ENCODE results near the gene NACC1.

The NACC1 gene

GRCh38 chr19:13090511-13091231 is 27.4 kb upstream of the NACC1 start:
- H3K4me3 ChIP-seq = peak overlapping the region in 1 of 10 experiments; percentile 14; a peak in 3 of 20 replicates
- peak overlapping the region; percentile 72 to 100 (median 96) for H3K4me2 ChIP-seq
- peak overlapping the region in 9 of 11 experiments; percentile 26 to 79 (median 71); a peak in 14 of 22 replicates for H3K27ac ChIP-seq
- TF ChIP-seq Cebpa-rat (IDR thresholded peaks at IDR 0.05) = no peak
- no peaks in the 10 kb centered on the region for H3K27me3 ChIP-seq
- peaks cover 47 to 73% (median 70%) of the 10 kb centered on the region in 10 experiments for H3K4me1 ChIP-seq
- peaks cover 0 to 12% (median 0%) of the 10 kb centered on the region in 11 experiments; a peak in 5 of 22 replicates for H3K36me3 ChIP-seq
- H4K20me1 ChIP-seq = peaks cover 0 to 19% (median 0%) of the 10 kb centered on the region in 11 experiments; a peak in 5 of 22 replicates
- no peaks in the 10 kb centered on the region for H3K9me3 ChIP-seq (replicated peaks in 1 of 11)
- H3K9ac ChIP-seq = peak overlapping the region in 9 of 11 experiments; percentile 13 to 75 (median 63); a peak in 16 of 22 replicates

GRCh38 chr19:13091400-13092157 is 26.5 kb upstream of the NACC1 start:
- peak overlapping the region in 6 of 10 experiments; percentile 15 to 37 (median 23); a peak in 9 of 20 replicates for H3K4me3 ChIP-seq
- H3K4me2 ChIP-seq = peak overlapping the region; percentile 72 to 100 (median 96)
- H4K20me1 ChIP-seq = peaks cover 0 to 22% (median 0%) of the 10 kb centered on the region in 11 experiments; a peak in 5 of 22 replicates
- peaks cover 0 to 8% (median 2%) of the 10 kb centered on the region in 11 experiments; a peak in 10 of 22 replicates for H3K27me3 ChIP-seq
- peak overlapping the region in 10 of 11 experiments; percentile 1 to 79 (median 70); a peak in 19 of 22 replicates for H3K27ac ChIP-seq
- peaks cover 45 to 82% (median 78%) of the 10 kb centered on the region in 10 experiments for H3K4me1 ChIP-seq
- no peaks in the 10 kb centered on the region for H3K9me3 ChIP-seq (replicated peaks in 1 of 11)
- H3K36me3 ChIP-seq = peaks cover 0 to 9% (median 0%) of the 10 kb centered on the region in 11 experiments; a peak in 5 of 22 replicates
- peak overlapping the region; percentile 13 to 75 (median 62); a peak in 20 of 22 replicates for H3K9ac ChIP-seq
- TF ChIP-seq Cebpa-rat (IDR thresholded peaks at IDR 0.05) = no peak

- Histone ChIP-seq H3K36me3 (peaks cover 0 to 3% (median 0%) of the 10 kb centered on the region in 11 experiments; a peak in 4 of 22 replicates), H3K4me2 (peak overlapping the region; percentile 72 to 100 (median 96)), H3K27ac (peak overlapping the region in 9 of 11 experiments; percentile 46 to 79 (median 71); a peak in 18 of 22 replicates), H4K20me1 (peaks cover 0 to 26% (median 0%) of the 10 kb centered on the region in 11 experiments; a peak in 5 of 22 replicates), H3K4me3 (peak overlapping the region in 4 of 10 experiments; percentile 16 to 31 (median 23); a peak in 4 of 20 replicates), H3K27me3 (peaks cover 0 to 14% (median 7%) of the 10 kb centered on the region in 11 experiments; a peak in 13 of 22 replicates), H3K9me3 (replicated peaks in 1 of 11) (no peaks in the 10 kb centered on the region), H3K4me1 (peaks cover 50 to 88% (median 82%) of the 10 kb centered on the region in 10 experiments), H3K9ac (peak overlapping the region; percentile 3 to 75 (median 61); a peak in 16 of 22 replicates)
- no peak for TF ChIP-seq Cebpa-rat (IDR thresholded peaks at IDR 0.05)
These were observed 25.9 kb upstream of the NACC1 start for GRCh38 chr19:13092158-13092543.

GRCh38 chr19:13092606-13093235 is 25.3 kb upstream of the NACC1 start:
- Histone ChIP-seq H3K9ac (peak overlapping the region in 10 of 11 experiments; percentile 16 to 75 (median 62); a peak in 15 of 22 replicates), H3K9me3 (replicated peaks in 1 of 11) (no peaks in the 10 kb centered on the region), H3K4me2 (peak overlapping the region; percentile 72 to 100 (median 96); a peak in 21 of 22 replicates), H3K36me3 (no peaks in the 10 kb centered on the region; a peak in 1 of 22 replicates), H3K4me3 (no peak overlapping the region; a peak in 1 of 20 replicates), H4K20me1 (peaks cover 0 to 29% (median 0%) of the 10 kb centered on the region in 11 experiments; a peak in 6 of 22 replicates), H3K4me1 (peaks cover 52 to 93% (median 85%) of the 10 kb centered on the region in 10 experiments), H3K27ac (peak overlapping the region in 9 of 11 experiments; percentile 12 to 79 (median 69); a peak in 12 of 22 replicates), H3K27me3 (peaks cover 0 to 20% (median 13%) of the 10 kb centered on the region in 11 experiments; a peak in 14 of 22 replicates)
- no peak for TF ChIP-seq Cebpa-rat (IDR thresholded peaks at IDR 0.05)

- H3K9me3 ChIP-seq (replicated peaks in 1 of 11) = no peaks in the 10 kb centered on the region
- TF ChIP-seq Cebpa-rat (IDR thresholded peaks at IDR 0.05) = no peak
- H3K9ac ChIP-seq = peak overlapping the region in 10 of 11 experiments; percentile 30 to 96 (median 72); a peak in 15 of 22 replicates
- H3K4me1 ChIP-seq = peaks cover 53 to 95% (median 87%) of the 10 kb centered on the region in 10 experiments
- H3K27me3 ChIP-seq = peaks cover 0 to 23% (median 15%) of the 10 kb centered on the region in 11 experiments; a peak in 14 of 22 replicates
- H3K36me3 ChIP-seq = peaks cover 0 to under 1% (median 0%) of the 10 kb centered on the region in 11 experiments; a peak in 2 of 22 replicates
- H3K4me2 ChIP-seq = peak overlapping the region; percentile 79 to 100 (median 98)
- no peak overlapping the region for H3K4me3 ChIP-seq
- H4K20me1 ChIP-seq = peaks cover 0 to 32% (median 2%) of the 10 kb centered on the region in 11 experiments; a peak in 11 of 22 replicates
- H3K27ac ChIP-seq = peak overlapping the region in 8 of 11 experiments; percentile 4 to 87 (median 73); a peak in 12 of 22 replicates
These were observed 24.5 kb upstream of the NACC1 start for GRCh38 chr19:13093407-13094105.

GRCh38 chr19:13094106-13094504 is 24.0 kb upstream of the NACC1 start:
- H3K27me3 ChIP-seq = peaks cover 0 to 28% (median 19%) of the 10 kb centered on the region in 11 experiments; a peak in 14 of 22 replicates
- H3K9me3 ChIP-seq (replicated peaks in 1 of 11) = no peaks in the 10 kb centered on the region
- peak overlapping the region in 9 of 10 experiments; percentile 29 to 86 (median 69); a peak in 9 of 20 replicates for H3K4me3 ChIP-seq
- H4K20me1 ChIP-seq = peaks cover 0 to 37% (median 8%) of the 10 kb centered on the region in 11 experiments; a peak in 17 of 22 replicates
- TF ChIP-seq Cebpa-rat (IDR thresholded peaks at IDR 0.05) = no peak
- H3K4me1 ChIP-seq = peaks cover 58 to 95% (median 90%) of the 10 kb centered on the region in 10 experiments
- H3K27ac ChIP-seq = peak overlapping the region in 8 of 11 experiments; percentile 4 to 87 (median 75); a peak in 14 of 22 replicates
- H3K36me3 ChIP-seq = peaks cover 0 to 6% (median 5%) of the 10 kb centered on the region in 11 experiments; a peak in 14 of 22 replicates
- H3K9ac ChIP-seq = peak overlapping the region; percentile 15 to 96 (median 58); a peak in 18 of 22 replicates
- H3K4me2 ChIP-seq = peak overlapping the region; percentile 79 to 100 (median 98)

GRCh38 chr19:13094771-13095392 is 23.2 kb upstream of the NACC1 start:
- Histone ChIP-seq H3K27ac (peak overlapping the region in 10 of 11 experiments; percentile 32 to 87 (median 74); a peak in 18 of 22 replicates), H4K20me1 (peaks cover 0 to 45% (median 14%) of the 10 kb centered on the region in 11 experiments; a peak in 17 of 22 replicates), H3K9ac (peak overlapping the region; percentile 43 to 96 (median 78); a peak in 21 of 22 replicates), H3K9me3 (replicated peaks in 1 of 11) (no peaks in the 10 kb centered on the region), H3K4me2 (peak overlapping the region; percentile 79 to 100 (median 98)), H3K4me3 (peak overlapping the region; percentile 54 to 86 (median 67)), H3K36me3 (peaks cover 0 to 13% (median 12%) of the 10 kb centered on the region in 11 experiments; a peak in 16 of 22 replicates), H3K27me3 (peaks cover 0 to 29% (median 20%) of the 10 kb centered on the region in 11 experiments; a peak in 14 of 22 replicates), H3K4me1 (peaks cover 66 to 95% (median 90%) of the 10 kb centered on the region in 10 experiments)
- no peak for TF ChIP-seq Cebpa-rat (IDR thresholded peaks at IDR 0.05)

Measured in BLaER1 treated with 17β-estradiol and CSF1 and Interleukin-3, amounts not matched to agents 10 nM and 100 nM (cell line).